Stimulated activated naive B cell treated with anti-CD40 and anti-IgM and Interleukin-4, amounts not matched to agents 10 μg/mL and 1 μg/mL and 100 μg/mL, for 72 hours (primary cell): Measurements from ENCODE around the gene ABLIM1.

ENCODE experiments used
- ATAC-seq, 2 donors: fragments of 150-1000 bp; cut with Tn5 transposase; replicated peaks; 2 replicates each; pipeline ENCODE4 v1.10.0; 2021; ENCODE audit warnings: moderate library complexity in 1 of 2
- DNase-seq: peaks from one replicate; pipeline ENCODE4 v3.0.0; 2021
- H3K27ac Mint-ChIP-seq: one replicate; pipeline ENCODE4 v1.8.0; 2022; ENCODE audit warnings: mild to moderate bottlenecking, mixed read lengths
- H3K27me3 Mint-ChIP-seq, 2 donors: one replicate each; pipeline ENCODE4 v1.8.0; 2022; ENCODE audit warnings: mixed read lengths in 2 of 2
- H3K36me3 Mint-ChIP-seq, 2 donors: one replicate each; pipeline ENCODE4 v1.8.0; 2022; ENCODE audit warnings: mixed read lengths in 2 of 2, mild to moderate bottlenecking in 1 of 2
- H3K4me1 Mint-ChIP-seq, 2 donors: one replicate each; pipeline ENCODE4 v1.8.0; 2022; ENCODE audit warnings: mixed read lengths in 2 of 2, mild to moderate bottlenecking in 1 of 2
- H3K4me3 Mint-ChIP-seq, 2 donors: one replicate each; pipeline ENCODE4 v1.8.0; 2022; ENCODE audit warnings: mild to moderate bottlenecking in 2 of 2, mixed read lengths in 2 of 2, moderate library complexity in 1 of 2
- H3K9me3 Mint-ChIP-seq, 2 donors: one replicate each; pipeline ENCODE4 v1.8.0; 2022; ENCODE audit warnings: mixed read lengths in 2 of 2, mild to moderate bottlenecking in 1 of 2

ABLIM1 gene

GRCh38 chr10:114684822-114685209, 26.7 kb upstream of the ABLIM1 start:
- ATAC-seq (no peak), DNase-seq (no peak)
- H3K36me3 Mint-ChIP-seq, result no peaks in the 10 kb centered on the region
- no peak overlapping the region for H3K27ac Mint-ChIP-seq
- H3K4me1 Mint-ChIP-seq, result no peaks in the 10 kb centered on the region
- H3K27me3 Mint-ChIP-seq, result no peaks in the 10 kb centered on the region
- H3K9me3 Mint-ChIP-seq, result no peaks in the 10 kb centered on the region
- H3K4me3 Mint-ChIP-seq, result no peak overlapping the region

GRCh38 chr10:114684084-114684821, 26.2 kb upstream of the ABLIM1 start:
- Mint-ChIP-seq H3K4me3 (no peak overlapping the region), H3K36me3 (no peaks in the 10 kb centered on the region), H3K27me3 (no peaks in the 10 kb centered on the region), H3K4me1 (no peaks in the 10 kb centered on the region), H3K9me3 (no peaks in the 10 kb centered on the region), H3K27ac (no peak overlapping the region)
- ATAC-seq, result no peak
- DNase-seq, result no peak

GRCh38 chr10:114683593-114683992, 25.5 kb upstream of the ABLIM1 start:
- DNase-seq (no peak), ATAC-seq (no peak)
- Mint-ChIP-seq H3K27me3 (no peaks in the 10 kb centered on the region), H3K36me3 (no peaks in the 10 kb centered on the region), H3K4me1 (no peaks in the 10 kb centered on the region), H3K9me3 (no peaks in the 10 kb centered on the region), H3K4me3 (no peak overlapping the region), H3K27ac (no peak overlapping the region)

- no peaks in the 10 kb centered on the region for H3K4me1 Mint-ChIP-seq
- no peaks in the 10 kb centered on the region for H3K27me3 Mint-ChIP-seq
- no peak for DNase-seq
- no peak for ATAC-seq
- H3K4me3 Mint-ChIP-seq, result no peak overlapping the region
- no peaks in the 10 kb centered on the region for H3K36me3 Mint-ChIP-seq
- no peaks in the 10 kb centered on the region for H3K9me3 Mint-ChIP-seq
- no peak overlapping the region for H3K27ac Mint-ChIP-seq
Measured at GRCh38 chr10:114683162-114683561, 25.1 kb upstream of the ABLIM1 start.

- Mint-ChIP-seq H3K4me1 (no peaks in the 10 kb centered on the region), H3K27ac (no peak overlapping the region), H3K36me3 (no peaks in the 10 kb centered on the region), H3K9me3 (no peaks in the 10 kb centered on the region), H3K4me3 (no peak overlapping the region), H3K27me3 (no peaks in the 10 kb centered on the region)
- DNase-seq, result no peak
- no peak for ATAC-seq
Measured at GRCh38 chr10:114682532-114682931, 24.5 kb upstream of the ABLIM1 start.

- ATAC-seq (no peak), DNase-seq (no peak)
- H3K27me3 Mint-ChIP-seq, result no peaks in the 10 kb centered on the region
- no peaks in the 10 kb centered on the region for H3K9me3 Mint-ChIP-seq
- no peak overlapping the region for H3K27ac Mint-ChIP-seq
- H3K4me3 Mint-ChIP-seq, result no peak overlapping the region
- H3K36me3 Mint-ChIP-seq, result no peaks in the 10 kb centered on the region
- no peaks in the 10 kb centered on the region for H3K4me1 Mint-ChIP-seq
Measured at GRCh38 chr10:114682121-114682520, 24.0 kb upstream of the ABLIM1 start.

GRCh38 chr10:114681542-114681941, 23.5 kb upstream of the ABLIM1 start:
- ATAC-seq, result no peak
- H3K27me3 Mint-ChIP-seq, result no peaks in the 10 kb centered on the region
- no peaks in the 10 kb centered on the region for H3K4me1 Mint-ChIP-seq
- no peaks in the 10 kb centered on the region for H3K9me3 Mint-ChIP-seq
- H3K4me3 Mint-ChIP-seq, result no peak overlapping the region
- no peak overlapping the region for H3K27ac Mint-ChIP-seq
- no peak for DNase-seq
- no peaks in the 10 kb centered on the region for H3K36me3 Mint-ChIP-seq

- DNase-seq (no peak), ATAC-seq (no peak)
- Mint-ChIP-seq H3K27ac (no peak overlapping the region), H3K27me3 (no peaks in the 10 kb centered on the region), H3K4me3 (no peak overlapping the region), H3K36me3 (no peaks in the 10 kb centered on the region), H3K4me1 (no peaks in the 10 kb centered on the region), H3K9me3 (no peaks in the 10 kb centered on the region)
Measured at GRCh38 chr10:114680543-114681117, 22.6 kb upstream of the ABLIM1 start.

- H3K4me3 Mint-ChIP-seq, result no peak overlapping the region
- no peaks in the 10 kb centered on the region for H3K36me3 Mint-ChIP-seq
- ATAC-seq (no peak), DNase-seq (no peak)
- H3K4me1 Mint-ChIP-seq, result no peaks in the 10 kb centered on the region
- no peaks in the 10 kb centered on the region for H3K27me3 Mint-ChIP-seq
- H3K27ac Mint-ChIP-seq, result no peak overlapping the region
- H3K9me3 Mint-ChIP-seq, result no peaks in the 10 kb centered on the region
Measured at GRCh38 chr10:114679552-114679951, 21.5 kb upstream of the ABLIM1 start.

- Mint-ChIP-seq H3K9me3 (no peaks in the 10 kb centered on the region), H3K36me3 (no peaks in the 10 kb centered on the region), H3K4me3 (no peak overlapping the region), H3K27me3 (no peaks in the 10 kb centered on the region), H3K27ac (no peak overlapping the region), H3K4me1 (no peaks in the 10 kb centered on the region)
- ATAC-seq (no peak), DNase-seq (no peak)
Measured at GRCh38 chr10:114678820-114679219, 20.7 kb upstream of the ABLIM1 start.

GRCh38 chr10:114678336-114678735, 20.3 kb upstream of the ABLIM1 start:
- H3K27me3 Mint-ChIP-seq, result no peaks in the 10 kb centered on the region
- no peak overlapping the region for H3K4me3 Mint-ChIP-seq
- no peak for ATAC-seq
- no peaks in the 10 kb centered on the region for H3K36me3 Mint-ChIP-seq
- H3K27ac Mint-ChIP-seq, result no peak overlapping the region
- H3K4me1 Mint-ChIP-seq, result no peaks in the 10 kb centered on the region
- no peak for DNase-seq
- H3K9me3 Mint-ChIP-seq, result no peaks in the 10 kb centered on the region

GRCh38 chr10:114674346-114674745, 16.3 kb upstream of the ABLIM1 start:
- ATAC-seq, result no peak
- no peaks in the 10 kb centered on the region for H3K36me3 Mint-ChIP-seq
- H3K9me3 Mint-ChIP-seq, result no peaks in the 10 kb centered on the region
- no peaks in the 10 kb centered on the region for H3K27me3 Mint-ChIP-seq
- H3K4me1 Mint-ChIP-seq, result no peaks in the 10 kb centered on the region
- no peak overlapping the region for H3K27ac Mint-ChIP-seq
- no peak overlapping the region for H3K4me3 Mint-ChIP-seq
- no peak for DNase-seq

- H3K4me3 Mint-ChIP-seq, result no peak overlapping the region
- DNase-seq, result no peak
- no peaks in the 10 kb centered on the region for H3K36me3 Mint-ChIP-seq
- peaks cover 5 to 6% of the 10 kb centered on the region in 2 donors for H3K9me3 Mint-ChIP-seq
- H3K4me1 Mint-ChIP-seq, result no peaks in the 10 kb centered on the region
- ATAC-seq, result no peak
- no peak overlapping the region for H3K27ac Mint-ChIP-seq
- peaks cover 0 to 7% of the 10 kb centered on the region in 2 donors for H3K27me3 Mint-ChIP-seq
Measured at GRCh38 chr10:114669648-114670047, 11.6 kb upstream of the ABLIM1 start.

- Mint-ChIP-seq H3K4me1 (no peaks in the 10 kb centered on the region), H3K4me3 (no peak overlapping the region)
- ATAC-seq, result no peak
Measured at GRCh38 chr10:114668375-114669080, 10.5 kb upstream of the ABLIM1 start.

GRCh38 chr10:114665873-114666272, 7.8 kb upstream of the ABLIM1 start:
- H3K9me3 Mint-ChIP-seq, result peaks cover 5 to 6% of the 10 kb centered on the region in 2 donors

More at GRCh38 chr10:114668375-114669080, 10.5 kb upstream of the ABLIM1 start:
- DNase-seq, result no peak
- H3K36me3 Mint-ChIP-seq, result no peaks in the 10 kb centered on the region
- no peak overlapping the region for H3K27ac Mint-ChIP-seq
- peaks cover 0 to 7% of the 10 kb centered on the region in 2 donors for H3K27me3 Mint-ChIP-seq
- peaks cover 5 to 6% of the 10 kb centered on the region in 2 donors for H3K9me3 Mint-ChIP-seq

More at GRCh38 chr10:114665873-114666272, 7.8 kb upstream of the ABLIM1 start:
- H3K4me1 Mint-ChIP-seq, result no peaks in the 10 kb centered on the region
- DNase-seq (no peak), ATAC-seq (no peak)
- H3K27me3 Mint-ChIP-seq, result peaks cover 5 to 13% of the 10 kb centered on the region in 2 donors
- no peak overlapping the region for H3K27ac Mint-ChIP-seq
- no peak overlapping the region for H3K4me3 Mint-ChIP-seq
- no peaks in the 10 kb centered on the region for H3K36me3 Mint-ChIP-seq
